Stimulated activated effector memory CD8-positive, alpha-beta T cell treated with anti-CD3 and anti-CD28 coated beads, Interleukin-12 subunit alpha, Interleukin-12 subunit beta, amount 100 ng/mL, for 72 hours (primary cell): Measurements from ENCODE around the gene MACC1.
"Not testable (repeated sequence)": the region's sequence is repeated elsewhere in the genome, so short reads cannot be mapped to it uniquely, and the experiment has no call there.

Experiments
- ATAC-seq: fragments of 150-1000 bp; cut with Tn5 transposase; 2 replicates; pipeline ENCODE4 v1.10.0; 2021
- DNase-seq, 2 donors: peaks; one replicate each; pipeline ENCODE4 v3.0.0; 2021 to 2022; ENCODE audit warnings: low spot score in 2 of 2
- H3K27ac Mint-ChIP-seq: one replicate; pipeline ENCODE4 v1.8.0; 2022; ENCODE audit warnings: mild to moderate bottlenecking, mixed read lengths
- H3K36me3 Mint-ChIP-seq: one replicate; pipeline ENCODE4 v1.8.0; 2022; ENCODE audit warnings: mild to moderate bottlenecking, mixed read lengths
- H3K4me1 Mint-ChIP-seq: one replicate; pipeline ENCODE4 v1.8.0; 2022; ENCODE audit warnings: mixed read lengths
- H3K4me3 Mint-ChIP-seq: one replicate; pipeline ENCODE4 v1.8.0; 2022; ENCODE audit warnings: mild to moderate bottlenecking, mixed read lengths
- H3K9me3 Mint-ChIP-seq: one replicate; pipeline ENCODE4 v1.8.0; 2022; ENCODE audit warnings: mixed read lengths

Gene MACC1

GRCh38 chr7:20144801-20145200 is 72.4 kb downstream of the MACC1 start:
- ATAC-seq = no peak
- Mint-ChIP-seq H3K4me3 (no peak overlapping the region), H3K9me3 (no peaks in the 10 kb centered on the region), H3K36me3 (no peaks in the 10 kb centered on the region), H3K27ac (no peak overlapping the region), H3K4me1 (no peaks in the 10 kb centered on the region)
- DNase-seq = no peak

- no peak overlapping the region for H3K27ac Mint-ChIP-seq
- ATAC-seq = no peak
- H3K4me3 Mint-ChIP-seq = no peak overlapping the region
- DNase-seq = no peak
- no peaks in the 10 kb centered on the region for H3K36me3 Mint-ChIP-seq
- peaks cover 7% of the 10 kb centered on the region for H3K9me3 Mint-ChIP-seq
- no peaks in the 10 kb centered on the region for H3K4me1 Mint-ChIP-seq
These were observed 75.5 kb downstream of the MACC1 start for GRCh38 chr7:20141666-20142065.

- Mint-ChIP-seq H3K9me3 (peaks cover 7% of the 10 kb centered on the region), H3K27ac (no peak overlapping the region), H3K4me1 (no peaks in the 10 kb centered on the region), H3K36me3 (no peaks in the 10 kb centered on the region), H3K4me3 (no peak overlapping the region)
- ATAC-seq (no peak), DNase-seq (no peak)
These were observed 76.2 kb downstream of the MACC1 start for GRCh38 chr7:20141002-20141345.

- no peaks in the 10 kb centered on the region for H3K36me3 Mint-ChIP-seq
- H3K4me3 Mint-ChIP-seq = no peak overlapping the region
- no peaks in the 10 kb centered on the region for H3K4me1 Mint-ChIP-seq
- H3K9me3 Mint-ChIP-seq = peaks cover 7% of the 10 kb centered on the region
- H3K27ac Mint-ChIP-seq = no peak overlapping the region
- DNase-seq = no peak
- no peak for ATAC-seq
These were observed 76.7 kb downstream of the MACC1 start for GRCh38 chr7:20140291-20141001.

GRCh38 chr7:20136647-20137046 is 80.5 kb downstream of the MACC1 start:
- no peak for DNase-seq
- Mint-ChIP-seq H3K4me1 (no peaks in the 10 kb centered on the region), H3K9me3 (peaks cover 7% of the 10 kb centered on the region), H3K4me3 (no peak overlapping the region), H3K27ac (no peak overlapping the region), H3K36me3 (no peaks in the 10 kb centered on the region)
- ATAC-seq = no peak

- no peaks in the 10 kb centered on the region for H3K36me3 Mint-ChIP-seq
- no peak overlapping the region for H3K27ac Mint-ChIP-seq
- no peak for ATAC-seq
- DNase-seq = no peak
- no peaks in the 10 kb centered on the region for H3K4me1 Mint-ChIP-seq
- H3K4me3 Mint-ChIP-seq = no peak overlapping the region
- H3K9me3 Mint-ChIP-seq = peaks cover 2% of the 10 kb centered on the region
These were observed 83.4 kb downstream of the MACC1 start for GRCh38 chr7:20133803-20134202.

GRCh38 chr7:20132585-20132984 is 84.6 kb downstream of the MACC1 start:
- H3K27ac Mint-ChIP-seq = no peak overlapping the region
- peaks cover 2% of the 10 kb centered on the region for H3K9me3 Mint-ChIP-seq
- H3K4me3 Mint-ChIP-seq = no peak overlapping the region
- no peaks in the 10 kb centered on the region for H3K36me3 Mint-ChIP-seq
- ATAC-seq = no peak
- DNase-seq = no peak
- H3K4me1 Mint-ChIP-seq = no peaks in the 10 kb centered on the region

- H3K9me3 Mint-ChIP-seq = no peaks in the 10 kb centered on the region
- DNase-seq = no peak
- H3K36me3 Mint-ChIP-seq = no peaks in the 10 kb centered on the region
- ATAC-seq = no peak
- H3K27ac Mint-ChIP-seq = no peak overlapping the region
- H3K4me1 Mint-ChIP-seq = no peaks in the 10 kb centered on the region
- H3K4me3 Mint-ChIP-seq = no peak overlapping the region
These were observed 85.4 kb downstream of the MACC1 start for GRCh38 chr7:20131776-20132175.

GRCh38 chr7:20129920-20130319 is 87.3 kb downstream of the MACC1 start:
- H3K27ac Mint-ChIP-seq = no peak overlapping the region
- DNase-seq (no peak), ATAC-seq (no peak)
- no peak overlapping the region for H3K4me3 Mint-ChIP-seq
- no peaks in the 10 kb centered on the region for H3K36me3 Mint-ChIP-seq
- no peaks in the 10 kb centered on the region for H3K4me1 Mint-ChIP-seq
- H3K9me3 Mint-ChIP-seq = no peaks in the 10 kb centered on the region

- Mint-ChIP-seq H3K4me3 (no peak overlapping the region), H3K9me3 (no peaks in the 10 kb centered on the region), H3K27ac (no peak overlapping the region), H3K36me3 (no peaks in the 10 kb centered on the region), H3K4me1 (no peaks in the 10 kb centered on the region)
- ATAC-seq (no peak), DNase-seq (no peak)
These were observed 89.2 kb downstream of the MACC1 start for GRCh38 chr7:20128001-20128400.

- H3K9me3 Mint-ChIP-seq, H3K27ac Mint-ChIP-seq, H3K4me3 Mint-ChIP-seq, H3K4me1 Mint-ChIP-seq, DNase-seq, ATAC-seq, H3K36me3 Mint-ChIP-seq: not testable (repeated sequence)
These were observed 91.1 kb downstream of the MACC1 start for GRCh38 chr7:20126060-20126459.

- H3K27ac Mint-ChIP-seq, DNase-seq, H3K4me3 Mint-ChIP-seq, H3K36me3 Mint-ChIP-seq, H3K9me3 Mint-ChIP-seq, H3K4me1 Mint-ChIP-seq, ATAC-seq: not testable (repeated sequence)
These were observed 93.1 kb downstream of the MACC1 start for GRCh38 chr7:20124087-20124486.

GRCh38 chr7:20122653-20123316 is 94.4 kb downstream of the MACC1 start:
- not testable (repeated sequence) for H3K36me3 Mint-ChIP-seq, DNase-seq, H3K4me3 Mint-ChIP-seq, H3K9me3 Mint-ChIP-seq, ATAC-seq, H3K27ac Mint-ChIP-seq, H3K4me1 Mint-ChIP-seq

- ATAC-seq (no peak), DNase-seq (no peak)
- Mint-ChIP-seq H3K9me3 (peaks cover 5% of the 10 kb centered on the region), H3K36me3 (no peaks in the 10 kb centered on the region), H3K4me3 (no peak overlapping the region), H3K27ac (no peak overlapping the region), H3K4me1 (no peaks in the 10 kb centered on the region)
These were observed 95.1 kb downstream of the MACC1 start for GRCh38 chr7:20122073-20122472.

GRCh38 chr7:20121404-20121803 is 95.8 kb downstream of the MACC1 start:
- no peaks in the 10 kb centered on the region for H3K4me1 Mint-ChIP-seq
- ATAC-seq = no peak

GRCh38 chr7:20120611-20121168 is 96.5 kb downstream of the MACC1 start:
- H3K36me3 Mint-ChIP-seq, ATAC-seq, H3K27ac Mint-ChIP-seq, H3K9me3 Mint-ChIP-seq, H3K4me1 Mint-ChIP-seq, DNase-seq, H3K4me3 Mint-ChIP-seq: not testable (repeated sequence)

More at GRCh38 chr7:20121404-20121803, 95.8 kb downstream of the MACC1 start:
- no peak overlapping the region for H3K27ac Mint-ChIP-seq
- DNase-seq = no peak
- peaks cover 7% of the 10 kb centered on the region for H3K9me3 Mint-ChIP-seq
- no peaks in the 10 kb centered on the region for H3K36me3 Mint-ChIP-seq
- H3K4me3 Mint-ChIP-seq = no peak overlapping the region
